OCI-LY3 (cell line): ENCODE results near the gene GMPS.
"Not testable (repeated sequence)": the region's sequence is repeated elsewhere in the genome, so short reads cannot be mapped to it uniquely, and the experiment has no call there.

ENCODE experiments used
- H2AFZ ChIP-seq: fragments of 200-600, 300-600 bp; shearing (Covaris generic); 2 replicates; pipeline ENCODE4 v1.6.0; 2014; ENCODE audit warnings: antibody characterized with exemption, low read depth, low read length
- H3K27ac ChIP-seq: fragments of 200-600, 300-600 bp; sonication (generic); 2 replicates; pipeline ENCODE4 v1.5.1; 2014; ENCODE audit warnings: mild to moderate bottlenecking, low read length, moderate library complexity, mixed read lengths
- H3K27me3 ChIP-seq: fragments of 200-600, 300-600 bp; sonication (generic); 2 replicates; pipeline ENCODE4 v1.6.1; 2014; ENCODE audit warnings: low read depth, low read length, mixed read lengths
- H3K36me3 ChIP-seq: fragments of 200-600, 300-600 bp; sonication (generic); replicated peaks from 2 replicates; pipeline ENCODE3; 2014; ENCODE audit warnings: low read depth, low read length, mixed read lengths
- H3K4me1 ChIP-seq: fragments of 300-600, 200-600 bp; sonication (generic); 2 replicates; pipeline ENCODE4 v1.6.1; 2014; ENCODE audit warnings: low read length, mixed read lengths
- H3K4me2 ChIP-seq: fragments of 200-600, 300-600 bp; sonication (generic); 2 replicates; pipeline ENCODE4 v1.6.1; 2014; ENCODE audit warnings: low read length, mixed read lengths
- H3K4me3 ChIP-seq: fragments of 300-600, 200-600 bp; sonication (generic); 2 replicates; pipeline ENCODE4 v1.5.1; 2014; ENCODE audit warnings: antibody characterized with exemption, mild to moderate bottlenecking, low read length, moderate library complexity
- H3K79me2 ChIP-seq: fragments of 300-600, 200-600 bp; shearing (Covaris generic); 2 replicates; pipeline ENCODE4 v1.6.1; 2014; ENCODE audit warnings: mild to moderate bottlenecking, low read length, mixed read lengths
- H3K9ac ChIP-seq: fragments of 300-600, 200-600 bp; shearing (Covaris generic); 2 replicates; pipeline ENCODE4 v1.6.0; 2014; ENCODE audit warnings: mild to moderate bottlenecking, low read length, moderate library complexity
- H3K9me3 ChIP-seq: fragments of 200-600, 300-600 bp; shearing (Covaris generic); 2 replicates; pipeline ENCODE4 v1.6.1; 2014; ENCODE audit warnings: low read length, mixed read lengths; ENCODE audit not compliant: insufficient read depth
- H4K20me1 ChIP-seq: fragments of 200-600, 300-600 bp; sonication (generic); 2 replicates; pipeline ENCODE4 v1.6.1; 2016; ENCODE audit warnings: low read length, mixed read lengths; ENCODE audit not compliant: insufficient read depth
- CTCF ChIP-seq: fragments of 200-600, 300-600 bp; sonication (generic); IDR thresholded peaks from 2 replicates; pipeline ENCODE4 v1.5.1; 2014; ENCODE audit warnings: antibody characterized with exemption, low read length, low read depth
- EZH2phosphoT487 ChIP-seq: fragments of 200-600 bp; shearing (Covaris generic); IDR thresholded peaks from 2 replicates; pipeline ENCODE4 v1.6.1; 2018; ENCODE audit warnings: antibody characterized with exemption, mixed run types, low read depth

Gene GMPS

GRCh38 chr3:155853214-155854140 is 17.0 kb upstream of the GMPS start:
- peak overlapping the region; percentile 92 for H3K9ac ChIP-seq
- peak overlapping the region; percentile 90 for H3K27ac ChIP-seq
- peak overlapping the region; percentile 97 for H3K4me2 ChIP-seq
- peaks cover 24% of the 10 kb centered on the region for H3K36me3 ChIP-seq
- H3K4me1 ChIP-seq, result peaks cover 16% of the 10 kb centered on the region
- H2AFZ ChIP-seq, result no peak overlapping the region; the same call in 1 of the 2 replicates
- H3K79me2 ChIP-seq, result peaks cover 64% of the 10 kb centered on the region
- no peaks in the 10 kb centered on the region for H3K9me3 ChIP-seq
- TF ChIP-seq EZH2phosphoT487, result no peak
- H3K4me3 ChIP-seq, result peak overlapping the region; percentile 91
- peaks cover 20% of the 10 kb centered on the region for H4K20me1 ChIP-seq
- no peaks in the 10 kb centered on the region for H3K27me3 ChIP-seq

DNA sequence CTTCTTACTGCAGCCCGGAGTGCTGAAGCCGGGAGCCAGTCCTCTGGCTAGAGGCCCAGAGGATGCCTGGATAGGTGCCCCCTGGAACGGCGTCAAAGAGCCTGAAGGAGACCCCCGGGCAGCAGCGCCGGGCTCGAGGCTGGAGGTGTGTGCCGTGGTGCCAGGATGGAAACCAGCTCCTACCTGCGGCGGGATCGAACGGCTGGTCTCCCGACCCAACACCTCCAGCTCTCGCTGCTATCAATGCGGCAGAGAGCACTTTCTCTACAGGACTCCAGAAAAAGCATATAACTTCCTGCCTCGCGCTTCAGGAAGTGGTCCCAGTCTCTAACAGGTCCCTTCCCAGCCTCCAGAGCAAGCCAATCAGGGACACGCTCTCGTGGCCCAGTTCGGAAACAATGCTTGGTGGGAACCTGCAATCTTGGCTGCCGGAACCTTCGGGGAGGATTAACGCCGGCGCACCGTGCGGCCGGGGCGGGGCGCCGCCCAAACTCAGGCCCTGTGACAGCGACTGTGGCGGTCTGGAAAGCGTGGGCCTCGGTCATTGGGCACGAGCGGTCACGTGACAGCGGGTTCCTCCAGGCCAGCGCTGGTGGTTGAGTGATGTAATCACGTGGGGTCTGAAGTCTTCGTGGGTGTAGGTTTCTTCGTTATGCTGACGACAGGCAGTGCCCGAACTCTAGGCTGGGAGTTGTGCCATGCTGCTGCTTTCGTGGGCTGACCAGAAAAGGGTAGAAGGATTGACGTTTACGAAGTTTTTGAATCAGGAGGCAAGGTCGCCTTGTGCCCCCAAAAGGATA is 16.1 kb upstream of the GMPS start, which contains the start of gene SLC33A1:
Gene SLC33A1 (minus strand): TSS at position 287 of the 800 bp plus-strand sequence. CDS start 430 bp downstream, outside the sequence.
- H3K9me3 ChIP-seq, result no peaks in the 10 kb centered on the region
- peak within 1 kb of the TSS; percentile 97 for H3K4me2 ChIP-seq
- H3K36me3 ChIP-seq, result peaks cover 21% of the 10 kb centered on the region
- peak within 1 kb of the TSS; percentile 92 for H3K27ac ChIP-seq
- H4K20me1 ChIP-seq, result peaks cover 20% of the 10 kb centered on the region
- peaks cover 16% of the 10 kb centered on the region for H3K4me1 ChIP-seq
- H3K79me2 ChIP-seq, result peaks cover 55% of the 10 kb centered on the region
- H2AFZ ChIP-seq, result peak within 1 kb of the TSS; percentile 95
- H3K27me3 ChIP-seq, result no peaks in the 10 kb centered on the region
- TF ChIP-seq EZH2phosphoT487 (no peak), CTCF (no peak)
- H3K4me3 ChIP-seq, result peak within 1 kb of the TSS; percentile 99
- H3K9ac ChIP-seq, result peak within 1 kb of the TSS; percentile 100

DNA sequence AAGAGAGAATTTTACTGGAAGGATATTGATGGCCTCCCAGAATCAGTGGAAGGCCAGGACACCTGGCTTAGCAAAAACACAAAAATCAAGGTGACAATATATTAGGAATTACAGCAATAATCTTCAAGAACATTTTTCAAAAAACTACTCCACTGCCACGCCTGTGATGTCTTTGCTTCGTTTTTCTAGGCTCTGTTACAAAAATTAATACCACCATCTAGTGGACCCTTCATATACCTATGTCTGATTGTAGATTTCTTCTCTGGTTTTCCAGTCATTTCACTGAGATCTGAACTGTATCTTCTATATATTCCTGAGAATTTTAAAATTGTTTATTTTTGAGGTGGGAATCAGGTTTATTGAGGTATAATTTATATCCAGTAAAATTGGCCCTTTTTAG is 10.6 kb upstream of the GMPS start:
- H3K4me2 ChIP-seq, result peak overlapping the region; percentile 74
- no peaks in the 10 kb centered on the region for H3K36me3 ChIP-seq
- peaks cover 5% of the 10 kb centered on the region for H3K79me2 ChIP-seq
- peak overlapping the region; percentile 61 for H3K4me3 ChIP-seq
- 0 out of 2 replicates have a peak overlapping the region, but pooled peaks have one; percentile 24 for H3K9ac ChIP-seq
- peaks cover 8% of the 10 kb centered on the region; the same call in 1 of the 2 replicates for H3K4me1 ChIP-seq
- H3K27ac ChIP-seq, result no peak overlapping the region
- TF ChIP-seq EZH2phosphoT487, result no peak
- peak; percentile 66 for TF ChIP-seq CTCF
- no peaks in the 10 kb centered on the region for H4K20me1 ChIP-seq
- no peaks in the 10 kb centered on the region for H3K27me3 ChIP-seq
- peak overlapping the region; percentile 99 for H2AFZ ChIP-seq
- no peaks in the 10 kb centered on the region for H3K9me3 ChIP-seq

DNA sequence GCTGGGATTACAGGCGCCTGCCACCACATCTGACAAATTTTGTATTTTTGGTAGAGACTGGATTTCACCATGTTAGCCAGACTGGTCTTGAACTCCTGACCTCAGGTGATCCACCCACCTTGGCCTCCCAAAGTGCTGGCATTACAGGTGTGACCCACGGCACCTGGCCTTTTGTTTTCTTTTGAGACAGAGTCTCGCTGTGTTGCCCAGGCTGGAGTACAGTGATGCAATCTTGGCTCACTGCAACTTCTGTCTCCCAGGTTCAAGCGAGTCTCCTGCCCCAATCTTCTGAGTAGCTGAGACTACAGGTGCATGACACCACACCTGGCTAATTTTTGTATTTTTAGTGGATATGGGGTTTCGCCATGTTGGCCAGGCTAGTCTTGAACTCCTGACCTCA is 10.0 kb upstream of the GMPS start:
- not testable (repeated sequence) for H4K20me1 ChIP-seq, H3K79me2 ChIP-seq, H3K4me2 ChIP-seq, H3K27ac ChIP-seq, H3K9me3 ChIP-seq, H3K36me3 ChIP-seq, H3K4me1 ChIP-seq, H3K9ac ChIP-seq, H2AFZ ChIP-seq, H3K4me3 ChIP-seq, H3K27me3 ChIP-seq
